NCI-H526 treated with DMSO at 0.1 percent for 48 hours (cell line): ENCODE data around the gene EVL.

Experiments
- DNase-seq: peaks from one replicate; lab custom pipeline; 2025; lab: John Stamatoyannopoulos, UW

Gene EVL

DNA sequence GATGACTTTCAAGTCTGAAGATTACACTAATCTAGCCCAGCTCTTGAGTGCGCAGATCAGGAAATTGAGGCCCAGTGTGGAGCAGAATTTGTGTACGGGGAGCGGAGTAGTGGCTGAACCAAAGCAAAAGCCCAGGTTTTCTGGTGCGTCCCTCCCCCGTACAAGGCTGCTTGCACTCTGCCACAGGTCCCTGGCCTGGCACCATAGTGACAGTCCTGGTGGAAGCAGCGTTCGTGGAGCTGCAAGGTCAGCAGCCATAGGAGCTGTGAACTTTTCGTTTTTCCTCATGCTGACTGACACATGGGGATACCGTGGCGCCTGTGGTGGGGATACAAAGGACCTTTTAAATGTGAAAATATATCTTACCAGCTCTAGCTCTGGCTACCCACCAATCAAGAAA is 1.7 kb downstream of the EVL start:
- no peak for DNase-seq

DNA sequence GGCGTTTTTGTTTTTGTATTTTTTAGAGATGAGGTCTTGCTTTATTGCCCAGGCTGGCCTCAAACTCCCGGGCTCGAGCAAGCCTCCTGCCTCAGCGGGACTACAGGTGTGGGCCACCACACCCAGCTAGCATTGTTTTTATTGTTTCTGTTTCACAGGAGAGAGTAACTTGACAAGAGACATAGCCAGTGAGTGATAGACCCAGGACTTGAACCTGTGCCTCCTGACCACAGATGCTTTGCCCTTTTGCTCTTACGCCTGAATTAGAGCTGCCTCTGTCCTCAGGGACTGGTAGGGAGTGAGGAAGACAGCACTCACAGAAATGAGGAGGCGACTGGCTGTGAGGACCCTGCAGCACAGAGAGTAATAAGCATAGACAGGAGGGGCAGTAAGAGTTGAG is 2.3 kb downstream of the EVL start:
- no peak for DNase-seq

DNA sequence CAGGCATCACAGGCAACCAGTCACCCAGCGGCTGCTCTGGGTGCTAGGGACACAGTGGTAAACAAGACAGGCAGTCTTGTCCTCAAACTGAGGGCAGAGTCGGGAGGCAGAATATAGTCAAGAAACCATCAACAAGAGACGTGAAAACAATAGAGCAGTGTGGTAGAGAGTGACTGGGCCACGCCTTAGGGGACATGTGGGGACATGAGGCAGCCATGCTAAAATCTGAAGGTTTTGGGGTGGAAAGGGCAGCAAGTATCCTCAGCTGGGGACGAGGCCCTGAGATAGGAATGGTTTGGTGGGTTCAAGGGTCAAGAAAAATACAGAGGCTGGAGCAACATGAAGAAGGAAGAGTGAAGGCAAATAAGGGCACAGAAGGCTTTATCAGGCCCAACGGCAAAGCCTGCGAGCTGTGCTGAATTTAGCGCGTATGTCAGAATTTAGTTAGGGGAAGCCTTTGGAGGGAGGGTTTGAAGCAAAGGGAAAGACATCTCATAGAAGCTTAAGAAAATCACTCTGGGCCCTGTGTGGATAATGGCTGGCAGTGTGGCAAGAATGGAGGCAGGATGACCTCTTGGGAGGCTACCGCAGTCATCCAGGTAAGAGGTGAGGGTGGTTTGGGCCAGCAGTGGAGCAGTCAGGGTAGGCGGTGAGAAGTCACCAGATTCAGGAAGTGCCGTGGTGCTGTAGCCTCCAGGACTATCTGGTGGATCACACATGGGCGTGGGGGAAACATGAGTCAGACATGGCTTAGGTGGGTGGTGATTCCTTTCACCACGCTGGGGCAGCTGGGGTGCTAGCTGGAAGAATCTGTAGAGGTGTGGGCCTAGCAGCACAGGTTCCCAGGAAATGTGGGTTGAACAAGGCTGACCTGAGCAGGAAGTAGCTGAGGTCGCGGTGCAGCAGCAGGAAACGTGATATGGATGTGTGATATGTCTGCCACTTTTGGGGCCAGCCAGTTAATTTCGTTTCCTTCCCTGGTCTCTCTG is 3.0 kb downstream of the EVL start:
- DNase-seq, result no peak

DNA sequence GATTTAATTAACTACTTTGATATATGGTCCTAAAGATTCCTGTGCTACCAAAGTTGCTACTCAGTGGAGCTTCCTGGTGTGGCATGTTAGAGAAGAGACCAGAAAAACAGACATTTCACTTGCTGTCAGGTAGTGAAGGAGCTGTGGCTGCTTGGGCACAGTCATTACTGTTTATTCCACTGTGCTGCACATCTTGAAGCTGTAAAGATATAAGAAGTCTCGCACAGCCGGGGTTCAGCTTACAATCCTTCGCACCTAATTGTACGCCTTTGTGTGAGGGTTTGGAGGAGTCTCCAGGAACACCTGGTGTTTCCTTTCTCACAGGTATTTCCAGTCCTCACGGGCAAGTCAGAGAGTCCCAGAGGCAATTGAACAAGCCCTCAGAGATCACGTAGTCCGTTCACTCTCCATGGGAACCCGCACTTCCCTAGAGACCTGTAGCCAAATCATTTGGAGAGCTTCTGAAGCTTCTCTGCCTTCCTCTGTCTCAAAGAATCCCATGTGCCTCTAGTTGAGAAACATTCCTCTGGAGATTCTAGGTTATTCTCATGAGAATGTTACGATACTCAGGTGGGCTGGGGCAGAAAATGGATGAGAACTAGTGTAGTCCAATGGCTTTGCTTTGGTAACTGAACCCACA is 4.1 kb downstream of the EVL start:
- peak; percentile 37 for DNase-seq

- no peak for DNase-seq
Observed at GRCh38 chr14:100070310-100070709, 5.1 kb downstream of the EVL start.

- DNase-seq, result no peak
Observed at GRCh38 chr14:100071545-100071944, 6.3 kb downstream of the EVL start.

GRCh38 chr14:100072783-100073346 is 7.6 kb downstream of the EVL start:
- DNase-seq, result no peak

- no peak for DNase-seq
Observed at GRCh38 chr14:100073576-100074430, 8.6 kb downstream of the EVL start.

DNA sequence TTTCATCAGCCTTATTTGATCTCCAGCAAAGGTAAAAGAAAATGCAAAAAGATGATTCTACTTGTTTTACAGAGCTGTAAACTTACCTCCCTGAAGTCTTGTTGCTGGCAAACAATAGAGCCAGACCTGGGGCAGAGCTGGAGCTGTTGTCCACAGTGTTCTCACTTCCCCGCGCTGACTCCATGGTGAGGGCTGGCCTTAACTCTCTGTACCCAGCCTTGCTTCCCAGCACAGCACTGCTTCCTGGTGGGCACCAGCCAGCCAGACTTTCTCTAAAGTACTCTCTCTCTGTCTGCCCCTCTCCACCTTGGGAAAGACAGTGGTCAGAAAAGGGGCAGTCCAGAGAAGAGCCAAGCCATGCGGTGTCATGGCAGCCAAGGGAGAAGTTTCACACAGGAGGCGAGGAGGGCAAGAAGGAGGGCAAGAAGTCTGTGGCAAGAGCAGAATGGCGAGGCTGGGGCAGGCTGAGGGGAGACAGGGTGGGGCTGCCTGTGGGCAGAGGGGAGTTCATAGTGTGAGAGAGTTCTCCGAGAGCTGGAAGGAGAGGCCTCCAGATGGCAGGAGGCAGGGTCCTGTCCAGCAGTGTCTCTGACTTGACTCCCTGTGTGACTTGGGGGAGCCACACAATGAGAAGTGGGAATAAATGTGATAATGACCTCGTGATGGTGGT is 9.3 kb downstream of the EVL start:
- no peak for DNase-seq

- DNase-seq, result no peak
Observed at GRCh38 chr14:100075681-100076080, 10.5 kb downstream of the EVL start.

DNA sequence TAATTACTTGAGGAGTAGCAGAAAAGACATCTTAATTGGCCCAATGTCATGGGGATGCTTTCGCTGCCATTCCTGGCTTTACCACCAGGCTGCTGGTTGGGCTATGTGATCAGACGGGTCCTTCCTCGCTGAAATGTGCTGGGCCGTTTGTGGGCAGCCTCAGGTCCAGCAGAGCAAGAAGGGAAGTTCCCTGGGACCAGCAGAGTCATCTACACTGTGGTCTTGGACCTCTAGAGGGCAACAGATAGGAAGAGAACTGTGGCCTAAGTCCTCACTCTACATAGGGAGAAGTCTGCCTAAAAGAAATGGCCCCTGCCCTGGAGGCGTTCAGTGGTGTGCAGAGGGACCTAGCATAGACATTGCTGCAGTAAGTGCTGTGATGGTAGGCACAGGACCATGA is 10.9 kb downstream of the EVL start:
- DNase-seq, result no peak

DNA sequence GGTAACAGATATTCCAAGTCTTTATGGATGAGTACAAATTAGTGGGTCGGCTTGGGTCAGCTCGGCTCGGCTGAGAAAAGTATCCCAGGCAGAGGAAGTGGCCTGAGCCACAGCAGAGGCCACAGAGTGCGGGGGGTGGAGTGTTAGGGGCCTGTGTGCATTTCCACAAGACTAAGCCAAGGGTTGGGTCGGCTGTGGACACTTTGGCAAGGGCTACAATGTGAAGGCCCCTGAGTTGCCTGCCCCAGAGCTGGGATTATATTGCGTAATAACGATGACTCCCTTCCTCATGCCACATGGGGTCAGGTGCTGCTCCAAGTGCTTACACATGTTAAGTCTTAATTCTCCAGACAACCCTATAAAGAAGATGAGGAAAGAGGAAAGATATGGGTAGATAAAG is 11.4 kb downstream of the EVL start:
- no peak for DNase-seq

- no peak for DNase-seq
Observed at GRCh38 chr14:100077441-100077840, 12.2 kb downstream of the EVL start.

DNA sequence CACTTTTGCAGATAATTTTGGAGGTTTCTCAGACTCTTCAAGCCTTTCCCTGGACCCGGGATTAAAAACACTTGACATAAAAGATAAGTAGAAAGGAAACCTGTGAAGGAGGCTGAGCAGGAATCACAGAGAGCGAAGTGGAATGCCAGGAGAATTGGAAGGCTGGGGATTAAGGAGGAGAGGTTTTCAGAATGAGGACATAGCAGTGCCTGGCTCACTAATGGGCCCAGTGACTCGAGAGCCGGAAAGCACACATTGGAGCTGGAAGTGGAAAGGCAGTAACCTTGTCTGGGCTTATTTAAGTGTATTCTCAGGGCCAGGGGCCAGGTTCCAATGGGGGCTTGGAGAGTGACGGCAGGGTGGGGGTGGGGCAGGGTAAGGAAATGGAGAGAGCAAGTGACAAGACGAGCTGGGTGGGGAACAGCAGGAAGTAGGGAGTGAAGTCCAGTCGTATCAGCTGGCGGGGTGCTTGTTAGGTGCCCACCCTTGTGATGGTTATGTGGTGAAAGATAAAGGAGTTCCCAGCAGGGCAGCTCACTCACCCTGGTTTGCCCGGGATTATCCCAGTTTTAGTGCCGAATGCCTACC is 13.1 kb downstream of the EVL start:
- no peak for DNase-seq

- DNase-seq, result peak; percentile 6
Observed at GRCh38 chr14:100078997-100079725, 13.9 kb downstream of the EVL start.

DNA sequence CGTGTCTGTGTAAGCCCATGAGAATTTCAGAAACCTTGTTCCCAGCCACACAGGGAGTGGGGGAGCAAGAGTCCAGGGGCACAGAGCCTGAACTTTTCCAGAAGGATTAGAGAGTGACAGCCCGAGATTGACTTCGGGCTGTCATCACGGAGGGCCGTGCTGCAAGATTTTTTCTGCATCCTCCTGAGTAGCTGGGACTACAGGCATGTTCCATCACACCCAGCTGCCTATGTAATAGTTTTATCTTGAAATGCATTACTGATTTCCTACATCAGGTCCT is 14.4 kb downstream of the EVL start:
- DNase-seq, result no peak

GRCh38 chr14:100080206-100080605 is 15.0 kb downstream of the EVL start:
- DNase-seq, result no peak

- DNase-seq, result no peak
Observed at GRCh38 chr14:100081997-100082625, 16.9 kb downstream of the EVL start.

GRCh38 chr14:100082723-100083122 is 17.5 kb downstream of the EVL start:
- DNase-seq, result no peak

DNA sequence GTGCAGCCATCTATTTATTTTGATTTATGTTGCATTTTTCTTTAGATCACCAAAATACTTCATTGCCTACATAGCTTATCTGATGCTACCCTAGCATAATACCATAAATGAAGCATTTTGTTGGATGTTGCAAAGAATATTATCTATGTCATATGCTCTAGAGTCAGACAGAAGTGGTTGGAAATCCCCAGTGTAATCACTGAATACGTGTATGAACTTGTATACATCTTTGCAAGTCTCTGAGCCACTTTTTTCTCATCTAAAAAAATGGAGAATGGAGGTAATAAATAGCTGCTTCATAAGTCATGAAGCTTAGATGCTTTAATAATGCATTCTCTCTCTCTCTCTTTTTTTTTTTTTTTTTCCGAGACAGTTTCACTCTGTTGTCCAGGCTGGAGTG is 18.5 kb downstream of the EVL start:
- no peak for DNase-seq
